Measurements from ENCODE around the gene IBTK. TPM values are rescaled to one million over a fixed set of nuclear protein-coding genes. Genes with fewer than 3 reads are reported as not detected.

The IBTK gene, protein sequence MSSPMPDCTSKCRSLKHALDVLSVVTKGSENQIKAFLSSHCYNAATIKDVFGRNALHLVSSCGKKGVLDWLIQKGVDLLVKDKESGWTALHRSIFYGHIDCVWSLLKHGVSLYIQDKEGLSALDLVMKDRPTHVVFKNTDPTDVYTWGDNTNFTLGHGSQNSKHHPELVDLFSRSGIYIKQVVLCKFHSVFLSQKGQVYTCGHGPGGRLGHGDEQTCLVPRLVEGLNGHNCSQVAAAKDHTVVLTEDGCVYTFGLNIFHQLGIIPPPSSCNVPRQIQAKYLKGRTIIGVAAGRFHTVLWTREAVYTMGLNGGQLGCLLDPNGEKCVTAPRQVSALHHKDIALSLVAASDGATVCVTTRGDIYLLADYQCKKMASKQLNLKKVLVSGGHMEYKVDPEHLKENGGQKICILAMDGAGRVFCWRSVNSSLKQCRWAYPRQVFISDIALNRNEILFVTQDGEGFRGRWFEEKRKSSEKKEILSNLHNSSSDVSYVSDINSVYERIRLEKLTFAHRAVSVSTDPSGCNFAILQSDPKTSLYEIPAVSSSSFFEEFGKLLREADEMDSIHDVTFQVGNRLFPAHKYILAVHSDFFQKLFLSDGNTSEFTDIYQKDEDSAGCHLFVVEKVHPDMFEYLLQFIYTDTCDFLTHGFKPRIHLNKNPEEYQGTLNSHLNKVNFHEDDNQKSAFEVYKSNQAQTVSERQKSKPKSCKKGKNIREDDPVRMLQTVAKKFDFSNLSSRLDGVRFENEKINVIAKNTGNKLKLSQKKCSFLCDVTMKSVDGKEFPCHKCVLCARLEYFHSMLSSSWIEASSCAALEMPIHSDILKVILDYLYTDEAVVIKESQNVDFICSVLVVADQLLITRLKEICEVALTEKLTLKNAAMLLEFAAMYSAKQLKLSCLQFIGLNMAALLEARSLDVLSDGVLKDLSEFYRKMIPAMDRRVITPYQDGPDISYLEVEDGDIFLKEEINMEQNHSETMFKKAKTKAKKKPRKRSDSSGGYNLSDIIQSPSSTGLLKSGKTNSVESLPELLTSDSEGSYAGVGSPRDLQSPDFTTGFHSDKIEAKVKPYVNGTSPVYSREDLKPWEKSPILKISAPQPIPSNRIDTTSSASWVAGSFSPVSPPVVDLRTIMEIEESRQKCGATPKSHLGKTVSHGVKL (N-terminal part only)
- 62.8 and 69.1 TPM in 2 replicates for total RNA-seq

DNA sequence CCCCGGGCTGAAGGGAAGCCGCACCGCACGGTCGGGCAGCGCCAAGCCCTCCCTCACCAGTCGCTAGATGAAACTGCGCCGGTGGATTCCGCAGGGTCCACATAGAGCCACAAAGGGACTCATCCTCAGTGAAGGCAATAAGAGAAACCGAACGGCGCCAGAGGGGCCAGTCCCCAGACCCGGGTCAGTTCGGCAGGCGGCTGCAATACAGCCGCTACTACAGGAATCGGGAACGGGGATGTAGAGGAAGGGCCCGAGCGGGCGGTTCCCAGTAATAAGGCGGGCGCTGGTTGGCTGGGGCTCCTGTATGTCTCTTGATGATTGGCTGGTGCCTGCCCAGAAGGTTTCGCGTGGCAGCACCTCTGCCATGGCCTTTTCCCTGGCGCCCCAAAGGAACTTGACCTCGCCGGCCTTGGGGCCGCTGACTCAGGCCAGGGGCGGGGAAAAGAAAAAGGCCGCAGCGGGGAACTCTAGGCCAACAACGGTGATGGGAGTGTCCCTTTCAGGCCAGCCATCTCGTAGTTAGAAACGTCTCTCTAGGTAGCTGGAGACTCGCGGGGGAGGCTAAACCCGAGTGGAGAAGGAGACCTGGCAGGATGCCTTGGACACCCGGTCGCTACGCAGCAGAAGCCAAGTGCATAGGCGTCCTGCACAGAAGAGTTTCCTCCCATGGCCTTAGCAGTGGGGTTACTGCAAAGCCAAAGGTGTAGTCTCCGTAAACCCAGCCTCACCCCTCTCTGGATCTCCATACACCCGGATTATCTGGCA, at the start of gene IBTK:
Gene IBTK (minus strand): TSS at position 240 of the 768 bp plus-strand sequence. CDS start 7,258 bp downstream, outside the sequence.

Other genes starting within 250 kb of the IBTK start
- 29.3 and 53.2 TPM in 2 replicates for gene TPBG, start 116.1 kb upstream of the IBTK start, total RNA-seq

Data from smooth muscle cell of bladder (primary cell).